ENCODE data around the gene PCDHB6. TPM values are rescaled to one million over a fixed set of nuclear protein-coding genes. Genes with fewer than 3 reads are reported as not detected.

PCDHB6 gene
- total and polyA plus RNA-seq, 2 donors (not counting 1 experiment from before 2014, with no cell fraction given), result 0.33 to 0.42 TPM

Other genes with a start within 250 kb of the PCDHB6 start
Only the 30 nearest of the 32 such genes appear.
- 0.51 and 0.66 TPM in 2 replicates for gene PCDHAC1, start 223.8 kb upstream of the PCDHB6 start, total RNA-seq
- gene PCDHAC1, start 223.8 kb upstream of the PCDHB6 start, polyA plus RNA-seq, result 0.01 and 0.14 TPM in 2 replicates
- 1.7 and 2.6 TPM in 2 replicates for gene PCDHAC2, start 183.6 kb upstream of the PCDHB6 start, total RNA-seq
- 0.03 and 0.48 TPM in 2 replicates for gene PCDHAC2, start 183.6 kb upstream of the PCDHB6 start, polyA plus RNA-seq
- gene PCDHB1, start 98.7 kb upstream of the PCDHB6 start, total RNA-seq, result not detected in 2 replicates
- not detected in 2 replicates for gene PCDHB1, start 98.7 kb upstream of the PCDHB6 start, polyA plus RNA-seq
- 1.8 and 4.6 TPM in 2 replicates for gene PCDHB2, start 55.4 kb upstream of the PCDHB6 start, total RNA-seq
- 0.91 and 3.1 TPM in 2 replicates for gene PCDHB2, start 55.4 kb upstream of the PCDHB6 start, polyA plus RNA-seq
- gene PCDHB3, start 49.6 kb upstream of the PCDHB6 start, total RNA-seq, result 0.77 and 1.7 TPM in 2 replicates
- gene PCDHB3, start 49.6 kb upstream of the PCDHB6 start, polyA plus RNA-seq, result 0.35 and 2.3 TPM in 2 replicates
- 0.50 and 0.51 TPM in 2 replicates for gene PCDHB4, start 28.2 kb upstream of the PCDHB6 start, total RNA-seq
- gene PCDHB4, start 28.2 kb upstream of the PCDHB6 start, polyA plus RNA-seq, result 0.08 and 0.27 TPM in 2 replicates
- gene PCDHB5, start 14.9 kb upstream of the PCDHB6 start, total RNA-seq, result 1.8 and 2.8 TPM in 2 replicates
- gene PCDHB5, start 14.9 kb upstream of the PCDHB6 start, polyA plus RNA-seq, result 0.60 and 1.1 TPM in 2 replicates
- gene PCDHB7, start 22.6 kb downstream of the PCDHB6 start, total RNA-seq, result 1.0 and 1.5 TPM in 2 replicates
- 0.28 and 0.61 TPM in 2 replicates for gene PCDHB7, start 22.6 kb downstream of the PCDHB6 start, polyA plus RNA-seq
- gene PCDHB8, start 27.7 kb downstream of the PCDHB6 start, total RNA-seq, result 0.26 and 1.3 TPM in 2 replicates
- gene PCDHB8, start 27.7 kb downstream of the PCDHB6 start, polyA plus RNA-seq, result 0.05 and 0.42 TPM in 2 replicates
- 0.51 and 1.5 TPM in 2 replicates for gene PCDHB16, start 32.3 kb downstream of the PCDHB6 start, total RNA-seq
- gene PCDHB16, start 32.3 kb downstream of the PCDHB6 start, polyA plus RNA-seq, result 0.54 and 1.5 TPM in 2 replicates
- gene PCDHB9, start 37.1 kb downstream of the PCDHB6 start, total RNA-seq, result 0.26 and 0.99 TPM in 2 replicates
- 0.27 and 0.82 TPM in 2 replicates for gene PCDHB9, start 37.1 kb downstream of the PCDHB6 start, polyA plus RNA-seq
- gene PCDHB10, start 42.3 kb downstream of the PCDHB6 start, total RNA-seq, result 0.77 and 2.0 TPM in 2 replicates
- gene PCDHB10, start 42.3 kb downstream of the PCDHB6 start, polyA plus RNA-seq, result 0.28 and 0.78 TPM in 2 replicates
- 0.77 and 1.7 TPM in 2 replicates for gene PCDHB11, start 49.6 kb downstream of the PCDHB6 start, total RNA-seq
- 0.11 and 0.36 TPM in 2 replicates for gene PCDHB11, start 49.6 kb downstream of the PCDHB6 start, polyA plus RNA-seq
- gene PCDHB12, start 58.7 kb downstream of the PCDHB6 start, total RNA-seq, result 0.26 and 0.66 TPM in 2 replicates
- 0.02 and 0.27 TPM in 2 replicates for gene PCDHB12, start 58.7 kb downstream of the PCDHB6 start, polyA plus RNA-seq
- gene PCDHB13, start 63.9 kb downstream of the PCDHB6 start, total RNA-seq, result 0.26 and 1.5 TPM in 2 replicates
- gene PCDHB13, start 63.9 kb downstream of the PCDHB6 start, polyA plus RNA-seq, result 0.24 and 0.62 TPM in 2 replicates
- 0.77 and 1.7 TPM in 2 replicates for gene PCDHB14, start 73.3 kb downstream of the PCDHB6 start, total RNA-seq
- gene PCDHB14, start 73.3 kb downstream of the PCDHB6 start, polyA plus RNA-seq, result 0.18 and 0.86 TPM in 2 replicates
- 0.77 and 1.8 TPM in 2 replicates for gene PCDHB15, start 95.3 kb downstream of the PCDHB6 start, total RNA-seq
- 0.12 and 0.31 TPM in 2 replicates for gene PCDHB15, start 95.3 kb downstream of the PCDHB6 start, polyA plus RNA-seq
- gene SLC25A2, start 154.0 kb downstream of the PCDHB6 start, total RNA-seq, result 0.66 TPM in 1 of 2 replicates, not detected in the other
- gene SLC25A2, start 154.0 kb downstream of the PCDHB6 start, polyA plus RNA-seq, result not detected in 2 replicates
- 87.1 and 107 TPM in 2 replicates for gene TAF7, start 170.7 kb downstream of the PCDHB6 start, total RNA-seq
- gene TAF7, start 170.7 kb downstream of the PCDHB6 start, polyA plus RNA-seq, result 64.9 and 73.0 TPM in 2 replicates
- 1.0 and 1.8 TPM in 2 replicates for gene PCDHGA1, start 180.5 kb downstream of the PCDHB6 start, total RNA-seq
- 1.1 and 1.6 TPM in 2 replicates for gene PCDHGA1, start 180.5 kb downstream of the PCDHB6 start, polyA plus RNA-seq
- 2.8 and 4.5 TPM in 2 replicates for gene PCDHGA2, start 188.7 kb downstream of the PCDHB6 start, total RNA-seq
- 4.2 and 5.8 TPM in 2 replicates for gene PCDHGA2, start 188.7 kb downstream of the PCDHB6 start, polyA plus RNA-seq
- gene PCDHGA3, start 193.8 kb downstream of the PCDHB6 start, total RNA-seq, result 1.5 and 2.8 TPM in 2 replicates
- 1.3 and 1.4 TPM in 2 replicates for gene PCDHGA3, start 193.8 kb downstream of the PCDHB6 start, polyA plus RNA-seq
- gene PCDHGB1, start 200.0 kb downstream of the PCDHB6 start, total RNA-seq, result 3.1 and 4.3 TPM in 2 replicates
- 1.7 TPM in 2 replicates for gene PCDHGB1, start 200.0 kb downstream of the PCDHB6 start, polyA plus RNA-seq
- 2.8 and 7.6 TPM in 2 replicates for gene PCDHGA4, start 205.0 kb downstream of the PCDHB6 start, total RNA-seq
- gene PCDHGA4, start 205.0 kb downstream of the PCDHB6 start, polyA plus RNA-seq, result 3.1 and 6.4 TPM in 2 replicates
- 3.1 and 4.6 TPM in 2 replicates for gene PCDHGB2, start 209.9 kb downstream of the PCDHB6 start, total RNA-seq
- gene PCDHGB2, start 209.9 kb downstream of the PCDHB6 start, polyA plus RNA-seq, result 2.3 and 5.7 TPM in 2 replicates
- 1.5 and 2.6 TPM in 2 replicates for gene PCDHGA5, start 214.1 kb downstream of the PCDHB6 start, total RNA-seq
- gene PCDHGA5, start 214.1 kb downstream of the PCDHB6 start, polyA plus RNA-seq, result 1.2 and 1.4 TPM in 2 replicates
- gene PCDHGB3, start 220.2 kb downstream of the PCDHB6 start, total RNA-seq, result 3.1 and 5.8 TPM in 2 replicates
- 2.5 and 2.9 TPM in 2 replicates for gene PCDHGB3, start 220.2 kb downstream of the PCDHB6 start, polyA plus RNA-seq
- 3.1 and 4.8 TPM in 2 replicates for gene PCDHGA6, start 223.8 kb downstream of the PCDHB6 start, total RNA-seq
- gene PCDHGA6, start 223.8 kb downstream of the PCDHB6 start, polyA plus RNA-seq, result 3.9 and 4.2 TPM in 2 replicates
- gene PCDHGA7, start 232.7 kb downstream of the PCDHB6 start, total RNA-seq, result 2.8 and 6.8 TPM in 2 replicates
- 2.7 and 3.0 TPM in 2 replicates for gene PCDHGA7, start 232.7 kb downstream of the PCDHB6 start, polyA plus RNA-seq
- gene PCDHGB4, start 237.6 kb downstream of the PCDHB6 start, total RNA-seq, result 10.0 and 18.3 TPM in 2 replicates
- 13.3 and 15.5 TPM in 2 replicates for gene PCDHGB4, start 237.6 kb downstream of the PCDHB6 start, polyA plus RNA-seq